HG03045 (cell line): Measurements from ENCODE around the gene XRCC6.
"Not testable (repeated sequence)": the region's sequence is repeated elsewhere in the genome, so short reads cannot be mapped to it uniquely, and the experiment has no call there.

Experiments
- ATAC-seq: cut with Tn5 transposase; IDR thresholded peaks from one replicate; pipeline ENCODE4 v1.9.1; 2021; ENCODE audit warnings: mild to moderate bottlenecking, moderate library complexity; ENCODE audit not compliant: unreplicated experiment

Gene XRCC6

GRCh38 chr22:41648432-41648831 lies 27.3 kb downstream of the XRCC6 start:
- no peak for ATAC-seq

GRCh38 chr22:41650229-41650628 lies 29.1 kb downstream of the XRCC6 start:
- no peak for ATAC-seq

GRCh38 chr22:41650821-41651220 lies 29.7 kb downstream of the XRCC6 start:
- no peak for ATAC-seq

GRCh38 chr22:41654322-41654721 lies 33.2 kb downstream of the XRCC6 start:
- no peak for ATAC-seq

GRCh38 chr22:41656556-41656955 lies 35.5 kb downstream of the XRCC6 start:
- no peak for ATAC-seq

- no peak for ATAC-seq
Measured at GRCh38 chr22:41657709-41658108, 36.6 kb downstream of the XRCC6 start.

GRCh38 chr22:41658869-41659268 lies 37.8 kb downstream of the XRCC6 start:
- no peak for ATAC-seq

- no peak for ATAC-seq
Measured at GRCh38 chr22:41659941-41660340, 38.8 kb downstream of the XRCC6 start.

GRCh38 chr22:41660416-41660815 lies 39.3 kb downstream of the XRCC6 start:
- ATAC-seq = no peak

- ATAC-seq = no peak
Measured at GRCh38 chr22:41661088-41661487, 40.0 kb downstream of the XRCC6 start.

- ATAC-seq = no peak
Measured at GRCh38 chr22:41661713-41662112, 40.6 kb downstream of the XRCC6 start.

- ATAC-seq = not testable (repeated sequence)
Measured at GRCh38 chr22:41663594-41663993, 42.5 kb downstream of the XRCC6 start.

- ATAC-seq = no peak
Measured at GRCh38 chr22:41664490-41664889, 43.4 kb downstream of the XRCC6 start.

GRCh38 chr22:41664951-41665350 lies 43.9 kb downstream of the XRCC6 start:
- ATAC-seq = no peak

GRCh38 chr22:41668971-41669911 lies 48.1 kb downstream of the XRCC6 start:
- no peak for ATAC-seq

GRCh38 chr22:41672096-41672495 lies 51.0 kb downstream of the XRCC6 start:
- ATAC-seq = not testable (repeated sequence)

- ATAC-seq = no peak
Measured at GRCh38 chr22:41672780-41673509, 51.9 kb downstream of the XRCC6 start.

GRCh38 chr22:41674846-41675340 lies 53.8 kb downstream of the XRCC6 start:
- no peak for ATAC-seq

- no peak for ATAC-seq
Measured at GRCh38 chr22:41676134-41676533, 55.0 kb downstream of the XRCC6 start.

- ATAC-seq = no peak
Measured at GRCh38 chr22:41681616-41682015, 60.5 kb downstream of the XRCC6 start.

GRCh38 chr22:41682033-41682807 lies 61.1 kb downstream of the XRCC6 start:
- no peak for ATAC-seq
